Esophagus muscularis mucosa (tissue), 4 donors: ENCODE measurements around the gene ANKRD39. TPM values are rescaled to one million over a fixed set of nuclear protein-coding genes. Genes with fewer than 3 reads are reported as not detected.

Source experiments
- DNase-seq: peaks from one replicate; pipeline ENCODE4 v3.0.0-alpha.2; 2017; ENCODE audit errors: extremely low spot score
- H3K27ac ChIP-seq, 4 donors: fragments of 200-600 bp; sonication (generic); replicated peaks in 1 of 4; 1 replicate in 3 of 4; 2 replicates in 1 of 4; pipeline ENCODE4 v1.5.1; 2016 to 2019; ENCODE audit warnings: mild to moderate bottlenecking in 1 of 4
- H3K27me3 ChIP-seq, 4 donors: fragments of 200-600 bp; sonication (generic); one replicate each; pipeline versions ENCODE4 v1.5.1 to v1.6.0; 2016 to 2019
- H3K36me3 ChIP-seq, 4 donors: fragments of 200-600 bp; sonication (generic); one replicate each; pipeline ENCODE4 v1.5.1; 2016 to 2019
- H3K4me1 ChIP-seq, 4 donors: fragments of 200-600 bp; sonication (generic); one replicate each; pipeline ENCODE4 v1.5.1; 2016 to 2019
- H3K4me3 ChIP-seq, 4 donors: fragments of 200-600 bp; sonication (generic); 1 replicate in 2 of 4; 2 replicates in 2 of 4; pipeline ENCODE4 v1.5.1; 2016 to 2019; ENCODE audit warnings: mild to moderate bottlenecking in 4 of 4, moderate library complexity in 1 of 4
- H3K9me3 ChIP-seq, 4 donors: fragments of 200-600 bp; sonication (generic); 1 replicate in 3 of 4; 2 replicates in 1 of 4; pipeline ENCODE4 v1.5.1; 2016 to 2019
- EP300 ChIP-seq: sonication (generic); formaldehyde crosslinking; IDR thresholded peaks from one replicate; pipeline ENCODE4 v1.6.1; 2017; ENCODE audit warnings: antibody characterized with exemption
- POLR2A ChIP-seq: fragments of 450-650 bp; IDR thresholded peaks from one replicate; pipeline ENCODE4 v1.6.1; 2017; ENCODE audit warnings: antibody characterized with exemption, moderate library complexity, mild to moderate bottlenecking, low read depth
- POLR2AphosphoS5 ChIP-seq, 2 donors: sonication (generic); formaldehyde crosslinking; IDR thresholded peaks; one replicate each; pipeline ENCODE4 v1.6.1; 2017; ENCODE audit warnings: antibody characterized with exemption in 2 of 2
- WGBS: methylation state at CpG from one replicate; pipeline ENCODE4 v1.1.5; 2018; 5-methylcytosine and 5-hydroxymethylcytosine counted together
- intact Hi-C: fragments of 100-400 bp; cut with DNase I; formaldehyde crosslinking; loops from one replicate; pipeline ENCODE4 v1.15.1; 2023
- total RNA-seq, 4 donors: library from RNA; depleted of rRNA; stranded (reverse); fragments of >200 nt; gene quantifications; one replicate each; pipeline versions ENCODE4 v1.1.0 to v1.2.1, GENCODE V29; 2016
- TF ChIP-seq, protein P1 (sequence below), 3 experiments: fragments of 200-600 bp in 2 of 3; fragments of 450-650 bp in 1 of 3; sonication (generic) in 2 of 3; IDR thresholded peaks; one replicate each; pipeline ENCODE4 v1.5.1; 2017 to 2019; ENCODE audit warnings: antibody characterized with exemption in 3 of 3, mild to moderate bottlenecking in 2 of 3, moderate library complexity in 1 of 3

The ANKRD39 gene
- total RNA-seq, 4 donors from 2014 or later: 12.4 to 17.2 (median 14.7) TPM

DNA sequence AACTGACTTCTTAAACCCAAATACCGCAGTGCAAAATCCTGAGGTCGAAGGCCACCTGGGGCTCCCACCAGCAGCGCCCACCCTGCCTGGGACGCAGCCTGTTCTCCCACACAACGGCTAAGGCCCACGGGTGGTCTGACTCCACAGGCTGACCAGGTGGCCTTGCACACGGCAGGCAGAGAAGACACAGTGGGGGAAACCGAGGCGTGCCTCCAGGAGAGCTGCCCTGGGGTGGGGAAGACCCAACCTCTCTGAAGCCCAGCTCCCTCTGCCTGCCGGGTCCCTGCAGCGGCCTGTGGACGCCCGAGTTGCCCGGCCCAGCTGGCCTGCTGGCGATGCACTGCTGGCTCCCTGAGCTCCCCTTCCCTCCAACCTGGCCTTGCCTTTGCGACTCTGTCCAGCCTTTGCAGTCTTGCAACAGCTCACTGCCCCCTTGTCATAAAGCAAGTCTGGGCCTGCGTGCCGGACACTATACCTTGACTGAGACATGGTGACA is 21.8 kb upstream of the ANKRD39 start:
- no peak for DNase-seq
- no peak for TF ChIP-seq EP300
- no peak for TF ChIP-seq POLR2AphosphoS5 (IDR thresholded peaks at IDR 0.05)
- no peak for TF ChIP-seq POLR2A
- TF ChIP-seq, protein P1, sequence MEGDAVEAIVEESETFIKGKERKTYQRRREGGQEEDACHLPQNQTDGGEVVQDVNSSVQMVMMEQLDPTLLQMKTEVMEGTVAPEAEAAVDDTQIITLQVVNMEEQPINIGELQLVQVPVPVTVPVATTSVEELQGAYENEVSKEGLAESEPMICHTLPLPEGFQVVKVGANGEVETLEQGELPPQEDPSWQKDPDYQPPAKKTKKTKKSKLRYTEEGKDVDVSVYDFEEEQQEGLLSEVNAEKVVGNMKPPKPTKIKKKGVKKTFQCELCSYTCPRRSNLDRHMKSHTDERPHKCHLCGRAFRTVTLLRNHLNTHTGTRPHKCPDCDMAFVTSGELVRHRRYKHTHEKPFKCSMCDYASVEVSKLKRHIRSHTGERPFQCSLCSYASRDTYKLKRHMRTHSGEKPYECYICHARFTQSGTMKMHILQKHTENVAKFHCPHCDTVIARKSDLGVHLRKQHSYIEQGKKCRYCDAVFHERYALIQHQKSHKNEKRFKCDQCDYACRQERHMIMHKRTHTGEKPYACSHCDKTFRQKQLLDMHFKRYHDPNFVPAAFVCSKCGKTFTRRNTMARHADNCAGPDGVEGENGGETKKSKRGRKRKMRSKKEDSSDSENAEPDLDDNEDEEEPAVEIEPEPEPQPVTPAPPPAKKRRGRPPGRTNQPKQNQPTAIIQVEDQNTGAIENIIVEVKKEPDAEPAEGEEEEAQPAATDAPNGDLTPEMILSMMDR (IDR thresholded peaks at IDR 0.05): no peak
- intact Hi-C loops: no loop called here
- Histone ChIP-seq H3K4me3 (no peak overlapping the region), H3K4me1 (peaks cover 4 to 15% (median 11%) of the 10 kb centered on the region in 4 donors), H3K27me3 (no peaks in the 10 kb centered on the region), H3K36me3 (no peaks in the 10 kb centered on the region), H3K9me3 (no peaks in the 10 kb centered on the region), H3K27ac (no peak overlapping the region)
- 91% methylated on average over 15 of the region's 18 CpGs for WGBS

DNA sequence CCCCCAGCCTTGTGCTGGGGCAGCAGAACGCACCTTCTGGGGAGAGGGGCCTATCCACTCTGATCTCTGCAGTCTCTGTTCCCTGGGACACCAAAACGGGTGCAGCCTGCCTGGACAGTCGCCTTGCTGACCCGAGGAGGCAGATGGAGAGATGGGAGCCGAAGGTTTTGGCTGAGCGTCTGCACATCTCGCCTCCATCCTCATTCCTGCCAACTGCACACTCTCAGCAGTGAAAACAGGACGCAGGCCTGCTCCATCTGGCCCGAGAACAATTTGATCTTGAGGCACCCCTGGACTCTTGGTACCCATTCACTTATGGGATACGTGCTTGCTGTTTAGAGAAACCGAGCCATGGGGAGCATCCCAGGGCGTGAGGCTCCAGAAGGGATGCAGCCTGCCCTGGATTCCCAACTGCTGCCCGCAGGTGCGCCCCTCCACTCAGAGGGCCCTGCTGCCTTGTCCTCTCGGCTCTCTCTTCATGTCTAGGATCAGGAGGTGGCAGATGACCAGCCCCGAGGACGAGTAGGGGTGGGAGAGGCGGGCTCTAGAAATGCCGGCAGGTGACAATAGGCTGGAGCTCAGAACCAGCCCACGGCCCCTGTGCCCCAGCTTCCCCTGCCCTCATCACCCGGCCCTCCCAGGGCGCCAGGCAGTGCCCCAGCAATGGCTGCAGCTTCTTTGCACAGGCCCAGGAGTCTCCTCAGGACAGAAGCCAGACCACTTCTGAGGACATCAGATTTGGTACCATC is 21.2 kb upstream of the ANKRD39 start:
- H3K36me3 ChIP-seq: no peaks in the 10 kb centered on the region
- intact Hi-C loops: no loop called here

DNA sequence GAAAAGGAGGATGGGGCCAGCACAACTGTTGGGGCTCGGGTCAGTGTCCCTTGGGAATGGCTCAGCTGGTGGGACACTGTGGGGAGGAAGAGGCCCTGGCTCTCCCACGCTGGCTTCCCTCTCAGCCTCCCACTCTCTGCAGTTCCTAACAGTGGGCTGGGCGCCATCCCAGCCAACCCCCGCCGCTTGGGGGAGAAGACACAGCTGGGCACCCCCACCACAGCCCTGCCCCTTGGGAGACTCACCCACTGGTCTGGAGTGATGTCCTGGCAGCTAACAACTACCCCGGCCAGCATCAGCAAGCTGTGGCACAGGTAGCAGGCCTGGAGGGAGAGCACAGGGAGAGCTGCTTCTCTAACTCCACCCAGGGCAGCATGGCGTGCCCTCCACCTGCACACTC is 20.4 kb upstream of the ANKRD39 start:
- Histone ChIP-seq H3K4me1 (peaks cover 19 to 27% (median 24%) of the 10 kb centered on the region in 4 donors), H3K4me3 (no peak overlapping the region), H3K27ac (no peak overlapping the region), H3K9me3 (no peaks in the 10 kb centered on the region), H3K36me3 (no peaks in the 10 kb centered on the region), H3K27me3 (no peaks in the 10 kb centered on the region)
- no peak for TF ChIP-seq EP300
- TF ChIP-seq, protein P1 (IDR thresholded peaks at IDR 0.05): no peak
- no peak for TF ChIP-seq POLR2A
- TF ChIP-seq POLR2AphosphoS5 (IDR thresholded peaks at IDR 0.05): no peak
- no peak for DNase-seq
- intact Hi-C loops: no loop called here
- whole genome bisulfite sequencing: 93% methylated on average over 2 of the region's 7 CpGs

More for the DNA sequence above, 21.2 kb upstream of the ANKRD39 start:
- TF ChIP-seq, protein P1 (IDR thresholded peaks at IDR 0.05): no peak
- TF ChIP-seq POLR2AphosphoS5 (IDR thresholded peaks at IDR 0.05): no peak
- TF ChIP-seq POLR2A: no peak
- no peak for TF ChIP-seq EP300
- H3K4me3 ChIP-seq: no peak overlapping the region
- peaks cover 11 to 21% (median 18%) of the 10 kb centered on the region in 4 donors for H3K4me1 ChIP-seq
- no peaks in the 10 kb centered on the region for H3K9me3 ChIP-seq
- H3K27ac ChIP-seq: no peak overlapping the region
- DNase-seq: no peak
- 75% methylated on average over 11 of the region's 22 CpGs for WGBS
- H3K27me3 ChIP-seq: no peaks in the 10 kb centered on the region

DNA sequence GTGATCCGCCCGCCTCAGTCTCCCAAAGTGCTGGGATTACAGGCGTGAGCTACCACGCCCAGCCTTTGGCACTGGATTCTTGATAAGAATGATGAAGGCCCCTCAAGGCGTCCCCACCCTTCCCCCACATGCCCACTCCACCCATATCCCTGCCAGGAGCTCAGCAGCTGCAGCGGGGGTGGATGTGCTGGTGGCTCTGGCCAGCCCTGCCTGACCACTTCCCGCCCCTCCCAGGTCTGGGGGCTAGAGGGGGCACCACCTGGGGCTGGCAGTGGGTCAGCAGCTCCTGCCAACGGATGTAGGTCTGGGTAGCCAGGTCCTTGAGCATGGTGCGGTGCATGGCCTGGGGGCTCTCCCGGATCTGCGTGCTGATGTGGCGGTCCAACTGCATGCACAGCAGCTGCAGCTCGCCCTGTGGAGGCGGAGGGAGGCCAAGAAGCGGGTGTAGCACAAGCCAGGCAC is 19.8 kb upstream of the ANKRD39 start:
- no peak for DNase-seq
- no peak overlapping the region for H3K27ac ChIP-seq
- no peaks in the 10 kb centered on the region for H3K36me3 ChIP-seq
- no peaks in the 10 kb centered on the region for H3K27me3 ChIP-seq
- H3K9me3 ChIP-seq: no peaks in the 10 kb centered on the region
- WGBS: 91% methylated on average over 10 of the region's 15 CpGs
- H3K4me1 ChIP-seq: peaks cover 24 to 32% (median 30%) of the 10 kb centered on the region in 4 donors
- no peak overlapping the region for H3K4me3 ChIP-seq
- intact Hi-C loops: no loop called here
- TF ChIP-seq POLR2A: no peak
- no peak for TF ChIP-seq POLR2AphosphoS5 (IDR thresholded peaks at IDR 0.05)

DNA sequence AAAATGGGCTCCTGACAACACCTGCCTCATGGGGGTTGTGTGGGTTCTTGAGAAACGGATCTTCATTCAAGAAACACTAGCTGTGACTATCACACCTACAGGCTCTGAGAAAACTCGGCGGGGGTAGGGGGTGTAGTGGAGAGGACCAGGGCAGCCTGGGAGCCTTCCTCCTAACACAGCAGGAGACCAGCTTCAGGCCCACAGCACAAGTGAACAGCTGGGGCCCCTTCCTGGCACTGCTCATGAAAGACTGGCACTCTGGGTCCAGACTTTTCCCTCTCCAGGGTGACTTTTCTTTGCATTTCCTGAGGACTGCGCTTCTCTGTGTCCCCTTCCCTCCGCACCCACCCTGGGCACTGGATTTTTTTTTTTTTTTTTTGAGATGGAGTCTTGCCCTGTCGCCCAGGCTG is 19.2 kb upstream of the ANKRD39 start:
- DNase-seq: no peak
- no peak for TF ChIP-seq POLR2AphosphoS5 (IDR thresholded peaks at IDR 0.05)
- TF ChIP-seq, protein P1 (IDR thresholded peaks at IDR 0.05): no peak
- no peak for TF ChIP-seq POLR2A
- no peak for TF ChIP-seq EP300
- Histone ChIP-seq H3K36me3 (no peaks in the 10 kb centered on the region), H3K4me3 (no peak overlapping the region), H3K9me3 (no peaks in the 10 kb centered on the region), H3K27me3 (no peaks in the 10 kb centered on the region), H3K27ac (no peak overlapping the region), H3K4me1 (peaks cover 25 to 38% (median 33%) of the 10 kb centered on the region in 4 donors)
- intact Hi-C loops: no loop called here
- WGBS: 98% methylated on average over 6 of the region's 6 CpGs
